ENCODE results near the gene SLC30A9.

GRCh38 chr4:41975341-41975740 lies 15.0 kb upstream of the SLC30A9 start:
- TF ChIP-seq CTCF (IDR thresholded peaks at IDR 0.05) = no peak
- no peak for TF ChIP-seq REST (IDR thresholded peaks at IDR 0.05; ENCODE audit: insufficient read depth in 1 of 2, low read depth in 2 of 2, low read length in 1 of 2)
- TF ChIP-seq POLR2AphosphoS5 (IDR thresholded peaks at IDR 0.05; ENCODE audit: low read depth, low read length) = no peak
